GM12891 (cell line): Measurements from ENCODE around the gene PRDX1.

ENCODE experiments used
- DNase-seq: peaks from one replicate; pipeline ENCODE4 v3.0.0; 2011; ENCODE audit warnings: low spot score; ENCODE audit not compliant: insufficient read length
- FAIRE-seq: peaks from 2 replicates; lab custom pipeline; 2011; peaks lifted over from hg19 to GRCh38; lab: Jason Lieb, UNC
- PAX5 ChIP-seq: IDR thresholded peaks from 2 replicates; pipeline ENCODE4 v1.6.1; 2011; ENCODE audit warnings: low read length, moderate library complexity, mild to moderate bottlenecking; ENCODE audit not compliant: insufficient read depth, severe bottlenecking
- POLR2A ChIP-seq: IDR thresholded peaks from 2 replicates; pipeline ENCODE4 v1.6.1; 2011; ENCODE audit warnings: low read depth, low read length, control low read depth
- POLR2AphosphoS5 ChIP-seq: IDR thresholded peaks from 2 replicates; pipeline ENCODE4 v1.6.1; 2011; ENCODE audit warnings: low read depth, low read length, control low read depth
- POU2F2 ChIP-seq: IDR thresholded peaks from 2 replicates; pipeline ENCODE4 v1.6.1; 2011; ENCODE audit warnings: low read depth, mild to moderate bottlenecking, control low read depth, low read length, moderate library complexity
- SPI1 ChIP-seq: IDR thresholded peaks from 2 replicates; pipeline ENCODE4 v1.6.1; 2011; ENCODE audit warnings: low read depth, low read length, control low read depth
- TAF1 ChIP-seq: IDR thresholded peaks from 2 replicates; pipeline ENCODE4 v1.6.1; 2011; ENCODE audit warnings: low read depth, low read length, control low read depth

The PRDX1 gene

GRCh38 chr1:45552331-45552730 lies 30.6 kb upstream of the PRDX1 start:
- no peak for DNase-seq
- TF ChIP-seq POLR2A (no peak), POLR2AphosphoS5 (no peak), SPI1 (no peak), PAX5 (no peak), POU2F2 (no peak), TAF1 (no peak)
- no peak for FAIRE-seq

- FAIRE-seq (no peak), DNase-seq (no peak)
- no peak for TF ChIP-seq PAX5
- no peak for TF ChIP-seq POLR2AphosphoS5
- no peak for TF ChIP-seq TAF1
- TF ChIP-seq SPI1 = peak; percentile 35
- TF ChIP-seq POU2F2 = no peak
- no peak for TF ChIP-seq POLR2A
Observed at GRCh38 chr1:45551684-45552083, 30.0 kb upstream of the PRDX1 start.

- TF ChIP-seq TAF1 (peak; percentile 88), SPI1 (0 out of 2 replicates have a peak, but pooled peaks have one; percentile 10), POLR2A (peak; percentile 96), POLR2AphosphoS5 (peak; percentile 96), PAX5 (no peak), POU2F2 (peak; percentile 72)
- FAIRE-seq = peak; percentile 93
Observed at GRCh38 chr1:45550401-45551351, 29.0 kb upstream of the PRDX1 start, which contains the start of gene AKR1A1. AKR1A1 (plus strand) TSS chr1:45550826; CDS start chr1:45561795, 10,969 bp downstream.

DNA sequence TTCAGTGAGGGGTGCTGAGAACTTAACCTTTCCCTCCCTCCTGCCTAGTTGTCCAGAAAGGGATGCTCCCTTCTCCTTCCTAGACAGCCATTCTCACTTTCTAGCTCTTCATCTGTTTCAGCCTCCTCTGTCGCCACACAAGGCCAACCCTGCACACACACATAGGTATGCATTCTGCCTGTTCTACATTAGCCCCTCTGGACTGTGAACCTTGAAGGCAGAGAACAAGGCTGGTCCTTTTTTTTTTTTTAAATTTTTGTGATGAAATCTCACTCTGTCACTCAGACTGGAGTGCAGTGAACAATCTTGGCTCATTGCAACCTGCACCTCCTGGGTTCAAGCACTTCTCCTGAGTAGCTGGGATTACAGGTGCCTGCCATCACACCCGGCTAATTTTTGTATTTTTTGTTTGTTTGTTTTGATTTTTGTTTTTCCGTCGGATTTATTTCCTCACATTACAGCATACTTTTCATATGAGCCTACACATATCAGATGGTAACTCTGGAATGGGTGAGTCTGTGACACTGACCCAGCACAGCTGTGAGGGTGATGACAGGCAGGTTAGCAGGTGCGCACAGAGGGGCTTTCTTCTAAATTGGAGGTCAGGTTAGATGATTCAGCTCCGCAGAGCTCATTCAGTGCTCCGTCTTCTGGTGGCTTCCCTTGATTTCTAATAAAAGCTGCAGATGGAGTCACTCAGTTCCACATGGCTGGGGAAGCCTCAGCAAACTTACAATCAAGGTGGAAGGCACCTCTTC lies 24.0 kb upstream of the PRDX1 start:
- DNase-seq (no peak), FAIRE-seq (peak; percentile 38)
- TF ChIP-seq POLR2AphosphoS5 = no peak
- no peak for TF ChIP-seq POLR2A
- peak; percentile 53 for TF ChIP-seq PAX5

More at GRCh38 chr1:45550401-45551351, 29.0 kb upstream of the PRDX1 start, which contains the start of gene AKR1A1:
- DNase-seq = peak; percentile 71

DNA sequence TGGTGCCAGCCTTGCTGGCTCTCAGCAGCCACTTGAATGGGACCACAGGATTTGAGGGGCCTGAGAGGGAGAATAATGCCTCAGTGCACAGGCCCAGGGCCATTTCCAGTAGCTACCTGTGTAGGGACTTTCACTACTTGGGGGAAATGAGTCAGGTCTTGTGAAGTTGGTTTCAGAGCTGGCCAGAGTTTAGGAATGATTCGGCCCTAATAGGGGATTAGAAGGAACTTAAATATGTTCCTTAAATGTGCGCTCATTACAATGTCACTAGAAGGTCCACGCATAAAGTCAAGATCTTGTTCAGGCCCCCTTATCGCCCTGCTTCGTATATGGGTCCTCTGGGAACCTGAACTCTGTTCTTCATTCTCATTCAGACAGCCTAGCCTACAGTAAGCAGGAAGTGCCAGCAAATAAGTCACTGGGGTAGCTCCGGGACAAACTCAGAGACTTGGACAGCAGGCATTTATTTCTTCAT lies 23.4 kb upstream of the PRDX1 start:
- FAIRE-seq (peak; percentile 54), DNase-seq (no peak)
- no peak for TF ChIP-seq POLR2A
- TF ChIP-seq POLR2AphosphoS5 = peak; percentile 37; the same call in 1 of the 2 replicates
- TF ChIP-seq SPI1 = peak; percentile 30; the same call in 1 of the 2 replicates
- 0 out of 2 replicates have a peak, but pooled peaks have one; percentile 15 for TF ChIP-seq POU2F2

- DNase-seq (no peak), FAIRE-seq (peak; percentile 55)
- TF ChIP-seq TAF1 = no peak
- no peak for TF ChIP-seq PAX5
- TF ChIP-seq POU2F2 = no peak
- no peak for TF ChIP-seq POLR2AphosphoS5
- no peak for TF ChIP-seq POLR2A
- TF ChIP-seq SPI1 = no peak
Observed at GRCh38 chr1:45544530-45544929, 22.8 kb upstream of the PRDX1 start.

DNA sequence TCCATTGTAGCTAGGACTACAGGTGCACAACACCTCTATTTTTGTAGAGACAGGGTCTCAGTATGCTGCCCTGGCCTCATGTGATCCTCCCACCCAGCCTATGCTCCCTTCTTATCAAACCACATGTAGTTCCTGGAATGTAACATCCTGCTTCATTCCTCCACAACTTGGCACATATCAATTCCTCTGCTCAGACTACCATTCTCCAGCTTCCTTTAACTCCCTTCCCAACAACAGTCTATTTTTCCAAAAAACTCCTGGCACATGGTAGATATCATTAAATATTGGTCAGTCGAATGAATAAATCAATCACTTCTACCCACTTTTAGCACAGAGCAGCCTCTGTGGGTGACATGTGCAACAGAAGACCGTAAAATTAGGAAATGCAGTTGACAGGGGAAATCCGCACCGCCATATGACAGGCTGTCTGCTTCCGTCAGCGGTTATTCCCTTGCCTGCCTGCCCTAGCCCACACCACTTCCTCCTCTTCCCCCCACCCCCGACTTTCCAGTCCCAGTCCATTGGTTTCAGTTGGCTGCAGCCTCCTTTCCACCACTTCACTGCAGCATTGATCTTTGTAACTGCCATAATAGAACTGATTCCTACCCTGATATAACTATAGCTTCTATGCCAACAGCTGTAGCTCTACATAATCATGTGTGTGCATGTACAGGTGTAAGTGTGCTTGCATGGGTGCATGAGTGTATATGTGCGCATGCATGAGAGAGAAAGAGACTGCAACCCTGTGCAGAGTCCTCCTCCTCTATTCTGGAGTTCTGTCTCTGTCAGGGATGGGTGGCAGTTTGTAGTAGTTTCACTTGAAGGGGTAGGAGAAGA lies 22.1 kb upstream of the PRDX1 start:
- FAIRE-seq = peak; percentile 94
- TF ChIP-seq POLR2A = 0 out of 2 replicates have a peak, but pooled peaks have one; percentile 39
- peak; percentile 84 for TF ChIP-seq SPI1
- peak; percentile 69; the same call in 1 of the 2 replicates for TF ChIP-seq POU2F2
- TF ChIP-seq TAF1 = no peak
- TF ChIP-seq PAX5 = peak; percentile 73
- TF ChIP-seq POLR2AphosphoS5 = no peak
- no peak for DNase-seq

GRCh38 chr1:45542591-45542990 lies 20.9 kb upstream of the PRDX1 start:
- DNase-seq (no peak), FAIRE-seq (no peak)
- no peak for TF ChIP-seq TAF1
- TF ChIP-seq PAX5 = no peak
- no peak for TF ChIP-seq SPI1
- no peak for TF ChIP-seq POU2F2
- no peak for TF ChIP-seq POLR2A
- no peak for TF ChIP-seq POLR2AphosphoS5

GRCh38 chr1:45541193-45541592 lies 19.5 kb upstream of the PRDX1 start:
- no peak for DNase-seq
- TF ChIP-seq SPI1 = no peak
- no peak for TF ChIP-seq POLR2A
- TF ChIP-seq POU2F2 = no peak
- TF ChIP-seq TAF1 = no peak
- TF ChIP-seq PAX5 = no peak
- no peak for TF ChIP-seq POLR2AphosphoS5
- FAIRE-seq = no peak
